Liver (tissue), 9 donors: Measurements from ENCODE around the gene APOB. TPM values are rescaled to one million over a fixed set of nuclear protein-coding genes. Genes with fewer than 3 reads are reported as not detected.
"Not testable (repeated sequence)": the region's sequence is repeated elsewhere in the genome, so short reads cannot be mapped to it uniquely, and the experiment has no call there.

Experiments
- DNase-seq: peaks from one replicate; pipeline ENCODE4 v3.0.0-alpha.2; 2017; ENCODE audit warnings: low spot score
- H3K27ac ChIP-seq, 2 donors: one replicate each; pipeline ENCODE4 v1.7.0; 2013; ENCODE audit warnings: inconsistent platforms in 2 of 2, low read length in 2 of 2, control low read depth in 1 of 2, low read depth in 1 of 2, mild to moderate bottlenecking in 1 of 2
- H3K27me3 ChIP-seq, 4 donors: one replicate each; pipeline versions ENCODE4 v1.6.1 to v1.7.0; 2013; ENCODE audit warnings: low read length in 3 of 4, inconsistent platforms in 1 of 4, mild to moderate bottlenecking in 1 of 4, moderate library complexity in 1 of 4; ENCODE audit not compliant: control insufficient read depth in 4 of 4, insufficient read depth in 4 of 4
- H3K36me3 ChIP-seq, 4 donors: one replicate each; pipeline versions ENCODE4 v1.6.1 to v1.7.0; 2013; ENCODE audit warnings: low read length in 3 of 4, mild to moderate bottlenecking in 3 of 4, low read depth in 1 of 4, moderate library complexity in 1 of 4; ENCODE audit not compliant: control insufficient read depth in 4 of 4, insufficient read depth in 3 of 4
- H3K4me1 ChIP-seq, 4 donors: one replicate each; pipeline versions ENCODE4 v1.6.1 to v1.7.0; 2013; ENCODE audit warnings: low read length in 3 of 4, mild to moderate bottlenecking in 3 of 4, moderate library complexity in 1 of 4; ENCODE audit not compliant: control insufficient read depth in 4 of 4, insufficient read depth in 4 of 4
- H3K4me3 ChIP-seq, 3 donors: one replicate each; pipeline versions ENCODE4 v1.6.1 to v1.7.0; 2013; ENCODE audit warnings: low read length in 3 of 3, control low read depth in 1 of 3, low read depth in 1 of 3, mild to moderate bottlenecking in 1 of 3
- H3K9ac ChIP-seq, 2 donors: one replicate each; pipeline ENCODE4 v1.7.0; 2013; ENCODE audit warnings: low read length in 2 of 2, mild to moderate bottlenecking in 2 of 2, moderate library complexity in 2 of 2, control low read depth in 1 of 2, low read depth in 1 of 2
- H3K9me3 ChIP-seq, 4 donors: one replicate each; pipeline versions ENCODE4 v1.6.1 to v1.7.0; 2013; ENCODE audit warnings: low read length in 3 of 4; ENCODE audit not compliant: control insufficient read depth in 4 of 4
- FOXA1 ChIP-seq: IDR thresholded peaks from 2 replicates; pipeline ENCODE4 v1.6.1; 2016; ENCODE audit warnings: antibody characterized with exemption
- HNF4G ChIP-seq: IDR thresholded peaks from 2 replicates; pipeline ENCODE4 v1.6.1; 2016; ENCODE audit warnings: antibody characterized with exemption
- JUND ChIP-seq, 2 donors: IDR thresholded peaks; 2 replicates each; pipeline ENCODE4 v1.6.1; 2016; ENCODE audit warnings: antibody characterized with exemption in 2 of 2
- NR2F2 ChIP-seq: IDR thresholded peaks from 2 replicates; pipeline ENCODE4 v1.6.1; 2016; ENCODE audit warnings: antibody characterized with exemption
- RAD21 ChIP-seq, 2 donors: IDR thresholded peaks; 2 replicates each; pipeline ENCODE4 v1.6.1; 2016; ENCODE audit warnings: antibody characterized with exemption in 2 of 2, mild to moderate bottlenecking in 2 of 2
- WGBS: extraction: QIAGEN DNeasy Blood & Tissue Kit; methylation state at CpG from one replicate; pipeline ENCODE4 v1.1.7; 2013; 5-methylcytosine and 5-hydroxymethylcytosine counted together
- polyA plus RNA-seq, 2 donors: library from polyadenylated mRNA; stranded (reverse) in 1 of 2; unstranded in 1 of 2; fragments of 200-250 nt in 1 of 2; fragments of >200 nt in 1 of 2; fragmentation: Nextera tagmentation in 1 of 2; extraction: Ambion mirVana in 1 of 2; gene quantifications; one replicate each; pipeline versions ENCODE4 v1.2.1 to v1.2.3, GENCODE V29; 2013 to 2015
- total RNA-seq, 2 donors: library from RNA; depleted of rRNA; stranded (reverse); fragments of >200 nt; gene quantifications; one replicate each; pipeline ENCODE4 v1.2.3, GENCODE V29; 2014
- TF ChIP-seq, protein P1 (sequence below): IDR thresholded peaks from 2 replicates; pipeline ENCODE4 v1.6.1; 2016; ENCODE audit warnings: antibody characterized with exemption
- TF ChIP-seq, protein P2 (sequence below): IDR thresholded peaks from 2 replicates; pipeline ENCODE4 v1.6.1; 2016; ENCODE audit warnings: antibody characterized with exemption
- donor health status: healthy.
- donor health status: healthy.
- donor health status: healthy.
- donor health status: healthy.
- donor health status: healthy.

APOB gene
- total and polyA plus RNA-seq, 4 donors = 431 to 2,949 (median 1,463) TPM

- DNase-seq = no peak
- no peak overlapping the region for H3K9ac ChIP-seq
- TF ChIP-seq HNF4G (peak; percentile 5), RAD21 (IDR thresholded peaks at IDR 0.05) (no peak)
- no peaks in the 10 kb centered on the region for H3K27me3 ChIP-seq
- H3K4me3 ChIP-seq = no peak overlapping the region
- no peak overlapping the region for H3K27ac ChIP-seq
- peaks cover 0 to 61% (median 15%) of the 10 kb centered on the region in 4 donors for H3K4me1 ChIP-seq
- 82% methylated on average over 14 of the region's 14 CpGs for WGBS
- H3K36me3 ChIP-seq = peaks cover 24 to 96% (median 87%) of the 10 kb centered on the region in 4 donors
- no peaks in the 10 kb centered on the region for H3K9me3 ChIP-seq
Measured at GRCh38 chr2:21032338-21033236, 11.3 kb downstream of the APOB start.

- H3K36me3 ChIP-seq = peaks cover 21 to 96% (median 83%) of the 10 kb centered on the region in 4 donors
- no peak overlapping the region for H3K4me3 ChIP-seq
- no peak overlapping the region for H3K27ac ChIP-seq
- H3K9me3 ChIP-seq = no peaks in the 10 kb centered on the region
- H3K9ac ChIP-seq = no peak overlapping the region
- WGBS = 57% methylated on average over 4 of the region's 4 CpGs
- no peaks in the 10 kb centered on the region for H3K27me3 ChIP-seq
- DNase-seq = no peak
- TF ChIP-seq JUND (IDR thresholded peaks at IDR 0.05) = peak in 1 of 2 donors; percentile 33
- TF ChIP-seq HNF4G = no peak
- TF ChIP-seq RAD21 (IDR thresholded peaks at IDR 0.05) = no peak
- TF ChIP-seq, protein P1, sequence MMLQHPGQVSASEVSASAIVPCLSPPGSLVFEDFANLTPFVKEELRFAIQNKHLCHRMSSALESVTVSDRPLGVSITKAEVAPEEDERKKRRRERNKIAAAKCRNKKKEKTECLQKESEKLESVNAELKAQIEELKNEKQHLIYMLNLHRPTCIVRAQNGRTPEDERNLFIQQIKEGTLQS = no peak
- H3K4me1 ChIP-seq = peaks cover 0 to 54% (median 11%) of the 10 kb centered on the region in 4 donors
Measured at GRCh38 chr2:21030983-21031968, 12.6 kb downstream of the APOB start.

GRCh38 chr2:21029519-21029918 is 14.4 kb downstream of the APOB start:
- WGBS = 78% methylated on average over 2 of the region's 2 CpGs
- H3K9ac ChIP-seq = no peak overlapping the region
- H3K36me3 ChIP-seq = peaks cover 17 to 94% (median 83%) of the 10 kb centered on the region in 4 donors
- DNase-seq = no peak
- peaks cover 0 to 47% (median 3%) of the 10 kb centered on the region in 4 donors for H3K4me1 ChIP-seq
- H3K27ac ChIP-seq = no peak overlapping the region
- H3K9me3 ChIP-seq = no peaks in the 10 kb centered on the region
- no peaks in the 10 kb centered on the region for H3K27me3 ChIP-seq
- H3K4me3 ChIP-seq = no peak overlapping the region
- TF ChIP-seq NR2F2 = no peak
- TF ChIP-seq FOXA1 = no peak
- TF ChIP-seq, protein P1 = no peak
- TF ChIP-seq, protein P2, sequence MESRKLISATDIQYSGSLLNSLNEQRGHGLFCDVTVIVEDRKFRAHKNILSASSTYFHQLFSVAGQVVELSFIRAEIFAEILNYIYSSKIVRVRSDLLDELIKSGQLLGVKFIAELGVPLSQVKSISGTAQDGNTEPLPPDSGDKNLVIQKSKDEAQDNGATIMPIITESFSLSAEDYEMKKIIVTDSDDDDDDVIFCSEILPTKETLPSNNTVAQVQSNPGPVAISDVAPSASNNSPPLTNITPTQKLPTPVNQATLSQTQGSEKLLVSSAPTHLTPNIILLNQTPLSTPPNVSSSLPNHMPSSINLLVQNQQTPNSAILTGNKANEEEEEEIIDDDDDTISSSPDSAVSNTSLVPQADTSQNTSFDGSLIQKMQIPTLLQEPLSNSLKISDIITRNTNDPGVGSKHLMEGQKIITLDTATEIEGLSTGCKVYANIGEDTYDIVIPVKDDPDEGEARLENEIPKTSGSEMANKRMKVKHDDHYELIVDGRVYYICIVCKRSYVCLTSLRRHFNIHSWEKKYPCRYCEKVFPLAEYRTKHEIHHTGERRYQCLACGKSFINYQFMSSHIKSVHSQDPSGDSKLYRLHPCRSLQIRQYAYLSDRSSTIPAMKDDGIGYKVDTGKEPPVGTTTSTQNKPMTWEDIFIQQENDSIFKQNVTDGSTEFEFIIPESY = no peak

DNA sequence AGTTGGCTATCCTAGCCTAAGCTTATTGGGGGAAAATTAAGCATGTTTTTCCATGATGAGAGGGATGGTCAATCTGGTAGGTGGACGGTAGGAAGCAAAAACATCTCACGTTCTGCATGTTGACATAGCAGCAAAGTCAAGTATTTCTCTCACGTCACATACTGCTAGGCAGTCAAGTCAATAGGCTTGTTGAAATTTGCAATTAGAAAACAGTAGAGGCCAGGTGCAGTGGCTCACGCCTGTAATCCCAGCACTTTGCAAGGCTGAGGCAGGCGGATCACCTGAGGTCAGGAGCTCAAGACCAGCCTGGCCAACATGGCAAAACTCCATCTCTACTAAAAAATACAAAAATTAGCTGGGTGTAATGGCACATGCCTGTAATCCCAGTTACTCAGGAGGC is 14.9 kb downstream of the APOB start:
- DNase-seq, H3K4me3 ChIP-seq, H3K27ac ChIP-seq, H3K9ac ChIP-seq, H3K9me3 ChIP-seq, H3K27me3 ChIP-seq: not testable (repeated sequence)
- WGBS = 78% methylated on average over 5 of the region's 5 CpGs
- H3K4me1 ChIP-seq = peaks cover 0 to 43% (median 2%) of the 10 kb centered on the region in 4 donors
- peaks cover 15 to 94% (median 82%) of the 10 kb centered on the region in 4 donors for H3K36me3 ChIP-seq
